Nephron (organoid): Measurements from ENCODE around the gene HSPA5.
"Not testable (repeated sequence)": the region's sequence is repeated elsewhere in the genome, so short reads cannot be mapped to it uniquely, and the experiment has no call there.

ENCODE experiments used
- H3K27ac Mint-ChIP-seq, 3 experiments: 2 replicates each; pipeline ENCODE4 v1.8.0; 2020; ENCODE audit warnings: mixed read lengths in 3 of 3, mild to moderate bottlenecking in 2 of 3, moderate library complexity in 1 of 3
- H3K27me3 Mint-ChIP-seq: 2 replicates; pipeline ENCODE4 v1.8.0; 2021; ENCODE audit warnings: low read depth, mild to moderate bottlenecking, moderate library complexity, mixed read lengths
- H3K36me3 Mint-ChIP-seq: 2 replicates; pipeline ENCODE4 v1.8.0; 2020; ENCODE audit warnings: low read depth, mixed read lengths
- H3K4me1 Mint-ChIP-seq: 2 replicates; pipeline ENCODE4 v1.8.0; 2020; ENCODE audit warnings: mixed read lengths
- H3K4me3 Mint-ChIP-seq, 3 experiments: 2 replicates each; pipeline ENCODE4 v1.8.0; 2020; ENCODE audit warnings: mild to moderate bottlenecking in 3 of 3, mixed read lengths in 3 of 3, moderate library complexity in 2 of 3
- H3K9me3 Mint-ChIP-seq: 2 replicates; pipeline ENCODE4 v1.8.0; 2020; ENCODE audit warnings: mixed read lengths
- TF ChIP-seq, protein P1 (sequence below), 3 experiments: fragments of 200-600 bp; sonication (generic); IDR thresholded peaks; one replicate each; pipeline ENCODE4 v1.5.0; 2021; ENCODE audit warnings: antibody characterized with exemption in 3 of 3; ENCODE audit not compliant: unreplicated experiment in 3 of 3

The HSPA5 gene

DNA sequence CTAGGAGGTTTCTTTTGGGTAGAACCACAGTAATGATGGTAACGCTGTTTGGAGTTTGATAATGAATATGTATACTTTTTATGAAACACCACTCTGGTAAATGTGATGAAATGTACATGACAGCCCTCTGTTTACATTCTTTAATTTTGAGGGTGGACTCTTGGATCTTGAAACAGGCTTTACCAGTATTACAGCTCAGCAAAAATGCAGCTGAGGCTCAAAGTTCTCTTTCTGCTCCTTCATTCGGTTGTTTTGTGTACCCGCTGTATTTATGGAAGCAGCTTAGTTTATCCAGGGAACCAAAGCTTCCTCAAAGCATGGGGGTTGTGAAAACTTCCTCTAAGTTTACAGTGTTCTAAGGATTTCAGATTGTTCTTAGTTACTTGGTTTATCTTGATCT is 31.6 kb upstream of the HSPA5 start:
- Mint-ChIP-seq H3K4me1 (peaks cover 16% of the 10 kb centered on the region), H3K4me3 (no peak overlapping the region), H3K27me3 (no peaks in the 10 kb centered on the region), H3K27ac (peak overlapping the region; percentile 36 to 65 (median 59)), H3K36me3 (peaks cover 13% of the 10 kb centered on the region), H3K9me3 (no peaks in the 10 kb centered on the region)
- TF ChIP-seq, protein P1, sequence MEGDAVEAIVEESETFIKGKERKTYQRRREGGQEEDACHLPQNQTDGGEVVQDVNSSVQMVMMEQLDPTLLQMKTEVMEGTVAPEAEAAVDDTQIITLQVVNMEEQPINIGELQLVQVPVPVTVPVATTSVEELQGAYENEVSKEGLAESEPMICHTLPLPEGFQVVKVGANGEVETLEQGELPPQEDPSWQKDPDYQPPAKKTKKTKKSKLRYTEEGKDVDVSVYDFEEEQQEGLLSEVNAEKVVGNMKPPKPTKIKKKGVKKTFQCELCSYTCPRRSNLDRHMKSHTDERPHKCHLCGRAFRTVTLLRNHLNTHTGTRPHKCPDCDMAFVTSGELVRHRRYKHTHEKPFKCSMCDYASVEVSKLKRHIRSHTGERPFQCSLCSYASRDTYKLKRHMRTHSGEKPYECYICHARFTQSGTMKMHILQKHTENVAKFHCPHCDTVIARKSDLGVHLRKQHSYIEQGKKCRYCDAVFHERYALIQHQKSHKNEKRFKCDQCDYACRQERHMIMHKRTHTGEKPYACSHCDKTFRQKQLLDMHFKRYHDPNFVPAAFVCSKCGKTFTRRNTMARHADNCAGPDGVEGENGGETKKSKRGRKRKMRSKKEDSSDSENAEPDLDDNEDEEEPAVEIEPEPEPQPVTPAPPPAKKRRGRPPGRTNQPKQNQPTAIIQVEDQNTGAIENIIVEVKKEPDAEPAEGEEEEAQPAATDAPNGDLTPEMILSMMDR (IDR thresholded peaks at IDR 0.05; ENCODE audit: unreplicated experiment in 3 of 3): no peak

DNA sequence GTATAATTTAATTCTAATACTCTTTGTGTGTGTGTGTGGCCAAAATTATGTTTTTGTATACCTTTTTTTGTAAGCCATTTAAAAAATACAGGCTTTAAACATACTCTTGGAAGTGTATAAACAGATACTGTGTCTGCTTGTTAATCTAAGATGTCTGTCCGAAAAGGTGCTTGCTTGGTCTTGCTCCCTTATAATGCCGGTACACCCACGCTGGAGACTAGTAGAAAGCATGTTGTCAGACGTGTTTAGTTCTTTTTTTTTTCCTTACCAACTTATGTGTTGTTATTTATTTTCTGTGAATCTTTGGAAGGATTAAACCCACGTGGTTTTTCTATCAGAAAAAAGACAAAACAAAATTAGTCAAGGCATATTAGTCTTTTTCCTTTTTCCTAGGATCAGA is 29.9 kb upstream of the HSPA5 start:
- Mint-ChIP-seq H3K4me1 (peaks cover 12% of the 10 kb centered on the region), H3K4me3 (no peak overlapping the region), H3K9me3 (no peaks in the 10 kb centered on the region)

DNA sequence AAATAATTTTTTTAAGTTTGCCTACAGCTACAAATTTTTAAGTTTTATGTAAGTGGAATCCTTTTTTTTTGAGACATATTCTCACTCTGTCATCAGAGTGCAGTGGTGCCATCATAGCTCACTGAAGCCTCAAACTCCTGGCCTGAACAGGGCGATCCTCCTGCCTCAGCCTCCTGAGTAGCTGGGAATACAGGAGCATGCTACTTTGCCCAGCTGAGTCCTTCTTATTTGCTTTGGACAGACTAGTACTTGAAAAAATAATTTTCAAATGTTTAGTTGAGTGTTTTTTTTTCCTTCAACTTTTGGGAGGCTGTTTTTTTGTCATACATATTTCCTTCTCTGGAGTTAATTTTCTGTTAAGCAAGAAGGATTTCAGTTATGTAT is 27.9 kb upstream of the HSPA5 start:
- TF ChIP-seq, protein P1 (IDR thresholded peaks at IDR 0.05; ENCODE audit: unreplicated experiment in 3 of 3): no peak
- H3K36me3 Mint-ChIP-seq: peaks cover 20% of the 10 kb centered on the region
- H3K9me3 Mint-ChIP-seq: no peaks in the 10 kb centered on the region
- no peak overlapping the region for H3K4me3 Mint-ChIP-seq
- H3K4me1 Mint-ChIP-seq: peaks cover 17% of the 10 kb centered on the region
- H3K27ac Mint-ChIP-seq: no peak overlapping the region
- H3K27me3 Mint-ChIP-seq: no peaks in the 10 kb centered on the region

More for the DNA sequence above, 29.9 kb upstream of the HSPA5 start:
- no peaks in the 10 kb centered on the region for H3K27me3 Mint-ChIP-seq
- TF ChIP-seq, protein P1 (IDR thresholded peaks at IDR 0.05; ENCODE audit: unreplicated experiment in 3 of 3): no peak
- H3K36me3 Mint-ChIP-seq: peaks cover 13% of the 10 kb centered on the region
- H3K27ac Mint-ChIP-seq: no peak overlapping the region

DNA sequence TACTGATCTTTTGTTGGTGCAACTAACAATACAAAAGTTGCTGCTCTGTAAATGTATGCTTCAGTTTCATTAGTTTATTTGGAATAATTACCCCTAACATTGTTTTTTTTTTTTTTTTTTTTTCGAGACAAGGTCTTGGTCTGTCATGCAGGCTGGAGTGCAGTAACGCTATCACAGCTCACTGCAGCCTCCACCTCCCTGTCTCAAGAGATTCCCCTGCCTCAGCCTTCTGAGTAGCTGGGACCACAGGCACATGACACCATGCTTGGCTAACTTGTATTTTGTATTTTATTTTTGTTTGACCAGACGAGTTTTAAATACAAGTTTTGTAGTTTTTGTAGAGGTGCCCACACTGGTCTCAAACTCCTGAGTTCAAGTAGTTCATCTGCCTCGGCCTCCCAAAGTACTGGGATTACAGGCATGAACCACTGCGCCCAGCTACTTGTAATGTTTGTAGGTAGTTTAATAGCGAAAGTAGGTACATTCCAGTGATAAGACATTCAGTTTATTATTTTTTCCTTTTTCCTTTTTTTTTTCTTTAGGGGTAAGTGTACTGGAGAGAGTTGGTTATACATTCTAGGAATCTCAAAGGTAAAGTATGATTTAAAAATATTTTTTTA is 27.4 kb upstream of the HSPA5 start:
- no peaks in the 10 kb centered on the region for H3K9me3 Mint-ChIP-seq
- TF ChIP-seq, protein P1 (IDR thresholded peaks at IDR 0.05; ENCODE audit: unreplicated experiment in 3 of 3): no peak
- H3K36me3 Mint-ChIP-seq: peaks cover 22% of the 10 kb centered on the region
- no peak overlapping the region for H3K4me3 Mint-ChIP-seq
- no peak overlapping the region for H3K27ac Mint-ChIP-seq
- peaks cover 21% of the 10 kb centered on the region for H3K4me1 Mint-ChIP-seq
- H3K27me3 Mint-ChIP-seq: no peaks in the 10 kb centered on the region

DNA sequence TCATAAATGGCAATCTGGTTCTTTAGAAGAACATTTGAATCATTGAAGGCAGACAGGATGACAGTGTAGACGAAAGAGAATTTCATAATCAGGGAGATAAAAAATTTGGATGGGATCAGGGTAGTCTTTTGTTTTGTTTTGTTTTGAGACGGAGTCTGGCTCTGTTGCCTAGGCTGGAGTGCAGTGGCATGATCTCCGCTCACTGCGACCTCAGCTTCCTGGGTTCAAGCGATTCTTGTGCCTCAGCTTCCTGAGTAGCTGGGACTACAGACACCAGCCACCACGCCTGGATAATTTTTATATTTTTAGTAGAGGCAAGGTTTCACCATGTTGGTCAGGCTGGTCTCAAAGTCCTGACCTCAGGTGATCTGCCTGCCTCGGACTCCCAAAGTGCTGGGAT is 22.9 kb upstream of the HSPA5 start:
- H3K27me3 Mint-ChIP-seq: not testable (repeated sequence)

DNA sequence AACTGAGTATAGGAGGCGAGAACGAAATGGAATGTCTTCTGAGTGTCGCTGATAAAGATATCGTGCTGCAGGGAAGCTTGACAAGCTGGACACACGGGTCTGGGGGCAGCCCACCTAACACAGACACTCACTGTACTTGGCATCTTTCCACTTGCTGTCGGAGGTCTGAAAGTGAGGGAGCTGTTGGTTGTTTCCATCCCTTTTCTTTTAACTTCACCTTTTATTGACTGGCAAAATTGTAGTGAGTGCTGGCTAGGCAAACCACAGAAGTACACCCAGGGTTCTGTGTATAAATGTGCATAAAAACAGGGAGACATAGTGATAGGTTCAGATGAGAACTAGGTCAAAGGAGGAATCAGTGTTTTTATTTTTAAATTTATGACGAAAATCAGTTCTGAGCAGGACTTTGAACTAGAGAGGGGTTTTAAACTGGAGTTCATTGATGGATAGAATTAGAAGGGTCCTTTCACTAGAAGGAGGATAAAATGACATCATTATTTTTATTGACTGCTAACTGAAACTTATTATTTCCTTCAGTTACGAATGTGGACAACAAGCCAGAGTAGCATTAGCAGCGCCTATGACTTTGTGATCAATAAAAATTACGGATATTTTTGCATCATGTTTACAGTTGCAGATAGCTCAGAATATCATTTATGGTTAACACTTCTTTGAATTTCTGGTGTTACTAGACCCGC is 21.3 kb upstream of the HSPA5 start:
- TF ChIP-seq, protein P1 (IDR thresholded peaks at IDR 0.05; ENCODE audit: unreplicated experiment in 3 of 3): no peak
- H3K4me3 Mint-ChIP-seq: peak overlapping the region; percentile 100
- H3K36me3 Mint-ChIP-seq: peaks cover 10% of the 10 kb centered on the region
- no peaks in the 10 kb centered on the region for H3K27me3 Mint-ChIP-seq
- H3K27ac Mint-ChIP-seq: peak overlapping the region; percentile 68 to 94 (median 90)
- peaks cover 40% of the 10 kb centered on the region for H3K4me1 Mint-ChIP-seq
- H3K9me3 Mint-ChIP-seq: no peaks in the 10 kb centered on the region

More for the DNA sequence above, 22.9 kb upstream of the HSPA5 start:
- peak overlapping the region; percentile 67 to 77 (median 76) for H3K4me3 Mint-ChIP-seq
- peaks cover 19% of the 10 kb centered on the region for H3K36me3 Mint-ChIP-seq
- H3K9me3 Mint-ChIP-seq, H3K27ac Mint-ChIP-seq: not testable (repeated sequence)
- H3K4me1 Mint-ChIP-seq: peaks cover 32% of the 10 kb centered on the region
